IPS-NIHi11 (cell line): Measurements from ENCODE around the gene CEACAM3.

Experiments used
- DNase-seq: peaks from one replicate; pipeline ENCODE4 v3.0.0; 2012; ENCODE audit warnings: mixed read lengths, low spot score

CEACAM3 gene

DNA sequence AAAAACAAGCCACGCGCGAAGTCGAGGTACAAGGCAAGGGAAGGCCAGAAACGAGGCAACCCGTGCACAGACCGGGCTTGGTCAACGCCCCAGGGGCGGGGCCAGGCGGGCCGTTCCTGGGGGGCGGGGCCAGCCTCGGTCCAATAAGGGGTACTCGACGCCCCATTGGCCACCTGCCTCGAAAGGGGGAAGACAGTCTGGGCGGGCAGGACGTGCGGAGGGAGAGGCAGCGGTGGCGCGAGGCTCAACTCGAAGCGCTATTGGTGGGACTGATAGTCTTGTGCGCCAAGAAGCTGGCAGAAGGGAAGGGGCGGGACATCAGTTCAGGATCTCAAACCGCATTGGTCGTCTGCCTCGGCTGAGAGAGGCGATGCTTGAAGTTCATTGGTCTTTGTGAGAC is 48.2 kb downstream of the CEACAM3 start, which contains the start of gene LYPD4:
TSS of gene LYPD4 (minus strand) at position 83 of the 400 bp plus-strand sequence. CDS start 5,398 bp downstream, outside the sequence.
- peak; percentile 62 for DNase-seq

DNA sequence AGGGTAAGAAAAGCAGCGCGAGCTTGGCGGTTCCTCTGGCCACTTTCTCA is 48.4 kb downstream of the CEACAM3 start, which contains the start of gene DMRTC2:
TSS of gene DMRTC2 (plus strand) at position 42 of the 50 bp plus-strand sequence. CDS start 2,387 bp downstream, outside the sequence.
- DNase-seq, result no peak

DNA sequence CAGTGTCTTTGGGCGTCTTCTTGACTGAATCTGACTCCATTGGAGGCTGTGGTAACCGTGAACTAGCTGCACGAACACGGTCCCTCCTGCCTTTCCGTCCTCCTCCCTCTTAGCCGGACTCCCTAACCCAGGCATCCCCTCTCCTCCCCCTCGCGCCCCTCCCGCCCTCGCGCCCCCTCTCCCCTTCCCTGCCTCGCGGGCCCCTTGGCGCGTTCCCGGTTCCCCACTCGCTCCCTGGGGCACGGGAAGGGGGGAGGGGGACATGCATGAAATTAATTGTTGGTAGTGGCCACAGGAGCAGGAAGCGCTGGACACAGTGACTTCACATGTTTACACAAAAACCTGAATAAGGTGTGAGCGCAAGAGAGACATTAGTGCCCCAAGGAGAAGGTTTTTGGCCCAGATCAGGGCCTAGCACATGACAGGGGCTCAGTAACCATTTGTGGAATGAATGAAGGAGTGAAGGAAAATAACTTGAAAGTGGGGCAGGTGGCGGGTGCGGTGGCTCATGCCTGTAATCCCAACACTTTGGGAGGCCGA is 48.7 kb downstream of the CEACAM3 start:
- DNase-seq, result no peak

DNA sequence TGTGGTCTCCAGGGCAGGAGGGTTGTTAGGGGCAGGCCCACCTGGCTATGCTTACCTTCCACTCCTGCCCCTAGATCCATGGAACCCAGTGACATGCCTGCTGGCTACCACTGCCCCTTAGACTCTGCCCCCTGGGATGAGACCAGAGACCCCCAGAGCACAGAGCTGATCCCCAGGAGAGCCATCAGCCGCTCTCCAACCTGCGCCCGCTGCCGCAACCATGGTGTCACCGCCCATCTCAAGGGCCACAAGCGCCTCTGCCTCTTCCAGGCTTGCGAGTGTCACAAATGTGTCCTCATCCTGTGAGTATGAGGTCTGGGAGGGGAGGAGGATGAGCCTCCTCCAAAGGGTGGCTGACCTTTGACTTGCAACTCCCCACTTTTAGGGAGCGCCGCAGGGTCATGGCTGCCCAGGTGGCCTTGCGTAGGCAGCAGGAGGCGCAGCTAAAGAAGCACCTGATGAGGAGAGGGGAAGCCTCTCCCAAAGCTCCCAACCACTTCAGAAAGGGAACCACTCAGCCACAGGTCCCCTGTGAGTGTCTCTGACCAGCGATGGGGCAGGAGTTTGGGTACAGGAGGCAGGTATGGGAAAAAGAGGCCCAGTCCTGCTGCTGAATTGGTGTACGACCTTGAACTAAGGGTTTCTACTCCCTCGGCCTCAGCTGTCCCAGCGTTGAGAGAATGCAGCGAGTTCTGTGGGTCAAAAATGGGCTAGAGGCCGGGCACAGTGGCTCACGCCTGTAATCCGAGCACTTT is 51.1 kb downstream of the CEACAM3 start:
- DNase-seq, result no peak

DNA sequence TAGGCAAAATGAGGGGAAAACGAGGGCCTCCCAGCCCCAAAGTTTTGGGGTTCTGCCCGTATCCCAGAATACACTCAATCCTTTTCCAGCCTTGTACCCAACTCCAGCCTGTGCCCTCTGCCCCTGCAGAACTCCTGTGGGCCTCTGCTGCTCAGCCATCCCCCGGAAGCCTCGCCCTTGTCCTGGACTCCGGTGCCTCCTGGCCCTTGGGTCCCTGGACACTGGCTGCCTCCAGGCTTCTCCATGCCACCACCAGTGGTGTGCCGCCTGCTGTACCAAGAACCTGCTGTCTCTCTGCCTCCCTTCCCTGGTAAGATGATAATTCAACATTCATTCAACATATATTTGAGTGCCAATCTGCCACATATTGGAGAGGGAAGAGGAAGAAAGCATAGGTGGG is 52.3 kb downstream of the CEACAM3 start:
- DNase-seq, result no peak

DNA sequence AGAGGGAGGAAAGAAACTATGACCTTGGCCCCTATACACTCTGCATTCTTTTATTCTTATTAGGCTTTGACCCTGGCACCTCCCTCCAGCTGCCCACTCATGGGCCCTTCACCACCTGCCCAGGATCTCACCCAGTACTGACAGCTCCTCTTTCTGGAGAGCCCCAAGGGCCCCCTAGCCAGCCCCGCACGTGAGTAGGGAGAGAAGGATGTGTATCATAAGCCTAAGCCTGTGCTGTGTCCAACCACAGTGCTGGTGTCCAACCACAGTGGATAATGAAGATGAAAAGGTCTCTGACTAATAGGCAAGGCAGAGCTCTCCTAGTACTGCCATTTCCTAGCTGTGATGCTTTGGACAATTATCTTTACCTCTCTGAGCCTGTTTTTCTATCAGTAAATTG is 52.7 kb downstream of the CEACAM3 start:
- no peak for DNase-seq

DNA sequence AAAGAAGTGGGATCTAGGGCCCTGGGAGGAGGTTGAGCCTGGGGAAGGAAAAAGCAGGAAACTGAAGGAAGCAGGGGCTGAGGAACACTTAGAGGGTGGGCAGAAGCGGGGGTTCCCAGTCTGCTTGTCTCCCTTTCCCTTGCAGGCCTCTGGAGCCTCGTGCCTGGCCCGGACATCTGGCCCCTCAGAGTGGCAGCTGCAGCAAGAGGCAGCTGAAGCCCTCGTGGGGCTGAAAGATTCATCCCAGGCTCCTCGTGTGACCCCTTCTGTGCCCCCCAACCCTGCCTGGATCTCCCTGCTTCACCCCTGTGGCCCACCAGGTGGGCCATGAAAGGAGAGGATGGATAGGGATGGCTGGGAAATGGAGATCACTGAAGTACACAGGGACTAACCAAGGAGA is 54.0 kb downstream of the CEACAM3 start:
- DNase-seq, result no peak

DNA sequence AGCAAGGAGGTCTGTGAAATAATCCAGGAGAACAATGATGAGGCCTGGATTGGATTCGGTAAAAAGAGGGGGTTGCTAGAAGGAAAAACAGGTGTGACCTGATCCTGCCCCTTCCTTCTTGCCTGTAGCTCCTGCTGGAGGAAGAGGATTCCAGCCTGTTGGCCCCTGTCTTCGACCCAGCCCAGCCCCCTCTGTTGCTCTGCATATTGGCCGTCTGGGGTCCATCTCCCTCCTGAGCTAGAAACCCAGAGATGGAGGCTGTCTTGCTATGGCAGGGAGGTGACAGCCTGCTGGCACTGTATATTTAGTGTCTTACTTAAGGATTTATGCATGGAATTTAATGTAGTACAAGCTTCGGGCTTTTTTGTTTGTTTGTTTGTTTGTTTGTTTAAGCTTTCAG is 55.1 kb downstream of the CEACAM3 start:
- no peak for DNase-seq

DNA sequence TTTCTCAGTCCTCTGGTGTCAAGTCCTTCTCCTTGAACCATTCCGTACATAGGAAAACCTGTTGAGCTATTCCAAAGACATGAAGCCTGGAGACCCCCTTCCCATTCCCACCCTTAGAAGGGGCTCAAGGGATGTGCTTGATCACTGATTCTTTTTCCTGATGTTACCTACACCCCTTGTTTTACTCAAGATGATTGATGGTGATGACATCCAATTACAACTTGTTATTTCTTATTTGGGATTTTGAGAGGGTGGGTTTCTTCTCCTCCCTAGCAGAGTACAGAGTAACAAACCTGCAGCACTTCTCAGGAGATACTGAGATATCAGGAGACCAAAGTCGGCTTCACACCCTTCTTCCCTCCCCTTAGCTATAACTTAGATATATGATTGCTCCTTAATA is 57.0 kb downstream of the CEACAM3 start:
- no peak for DNase-seq

DNA sequence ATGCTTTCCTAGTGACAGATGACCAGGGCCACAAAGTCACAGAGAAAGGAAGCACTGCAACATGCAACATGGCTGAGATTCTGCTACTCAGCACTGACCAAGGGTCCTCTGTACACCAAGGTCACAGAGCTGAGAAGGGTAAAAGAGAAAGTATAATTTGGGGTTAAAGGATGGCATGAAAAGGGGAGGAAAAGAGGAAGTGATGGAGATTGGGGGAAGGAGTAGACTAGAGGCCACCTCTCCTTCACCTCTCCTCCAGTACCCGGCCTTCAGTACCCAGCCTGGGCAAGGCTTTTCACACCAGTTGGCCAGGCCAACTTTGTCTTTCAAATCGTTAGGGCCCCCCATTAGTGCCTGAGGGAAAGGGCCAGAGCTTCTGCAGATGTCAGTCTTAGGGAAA is 57.4 kb downstream of the CEACAM3 start:
- no peak for DNase-seq

DNA sequence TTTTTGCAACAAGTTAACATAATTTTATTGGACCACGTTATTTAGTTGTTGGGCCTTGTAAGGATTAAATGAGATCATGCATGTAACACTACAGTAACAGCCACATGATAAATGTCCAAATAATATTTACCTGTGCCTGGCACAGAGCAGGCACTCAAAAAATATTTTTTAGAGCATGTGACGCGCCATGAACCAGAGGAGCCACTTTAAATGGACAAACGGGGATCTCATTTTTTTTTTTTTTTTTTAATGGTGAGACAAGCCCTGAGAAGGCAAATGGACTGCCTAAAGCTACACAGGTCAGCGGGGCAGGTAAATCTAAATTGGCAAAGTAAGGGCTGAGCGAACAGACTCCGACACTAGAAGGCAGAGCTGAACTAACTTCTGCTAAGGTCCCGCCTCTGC is 62.8 kb downstream of the CEACAM3 start:
- DNase-seq, result no peak

DNA sequence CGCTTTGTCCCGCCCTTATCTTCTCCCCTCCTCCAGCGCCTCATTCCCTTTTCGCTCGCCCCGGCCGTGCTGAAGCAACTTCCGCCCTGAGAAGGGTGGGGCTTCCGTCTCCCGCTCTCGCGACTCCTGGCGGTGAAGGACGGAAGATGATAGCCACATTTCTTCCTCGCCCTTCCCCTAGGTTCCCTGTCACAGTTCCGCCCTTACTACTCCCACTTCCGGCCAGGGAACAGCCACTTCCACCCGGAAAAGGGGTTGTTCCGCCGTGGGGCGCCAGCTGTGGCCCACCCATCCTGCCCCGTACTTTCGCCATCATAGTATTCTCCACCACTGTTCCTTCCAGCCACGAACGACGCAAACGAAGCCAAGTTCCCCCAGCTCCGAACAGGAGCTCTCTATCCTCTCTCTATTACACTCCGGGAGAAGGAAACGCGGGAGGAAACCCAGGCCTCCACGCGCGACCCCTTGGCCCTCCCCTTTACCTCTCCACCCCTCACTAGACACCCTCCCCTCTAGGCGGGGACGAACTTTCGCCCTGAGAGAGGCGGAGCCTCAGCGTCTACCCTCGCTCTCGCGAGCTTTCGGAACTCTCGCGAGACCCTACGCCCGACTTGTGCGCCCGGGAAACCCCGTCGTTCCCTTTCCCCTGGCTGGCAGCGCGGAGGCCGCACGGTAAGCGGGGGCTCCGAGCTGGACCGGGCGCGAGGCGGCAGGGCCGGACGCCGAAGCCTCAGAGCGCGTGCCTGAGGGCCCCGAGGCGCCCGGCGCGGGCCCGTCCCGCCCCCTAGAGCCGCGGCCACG is 63.4 kb downstream of the CEACAM3 start, which contains the start of gene RPS19:
TSS of gene RPS19 (plus strand) at position 638 of the 801 bp plus-strand sequence. CDS start 520 bp downstream, outside the sequence.
- peak; percentile 96 for DNase-seq

DNA sequence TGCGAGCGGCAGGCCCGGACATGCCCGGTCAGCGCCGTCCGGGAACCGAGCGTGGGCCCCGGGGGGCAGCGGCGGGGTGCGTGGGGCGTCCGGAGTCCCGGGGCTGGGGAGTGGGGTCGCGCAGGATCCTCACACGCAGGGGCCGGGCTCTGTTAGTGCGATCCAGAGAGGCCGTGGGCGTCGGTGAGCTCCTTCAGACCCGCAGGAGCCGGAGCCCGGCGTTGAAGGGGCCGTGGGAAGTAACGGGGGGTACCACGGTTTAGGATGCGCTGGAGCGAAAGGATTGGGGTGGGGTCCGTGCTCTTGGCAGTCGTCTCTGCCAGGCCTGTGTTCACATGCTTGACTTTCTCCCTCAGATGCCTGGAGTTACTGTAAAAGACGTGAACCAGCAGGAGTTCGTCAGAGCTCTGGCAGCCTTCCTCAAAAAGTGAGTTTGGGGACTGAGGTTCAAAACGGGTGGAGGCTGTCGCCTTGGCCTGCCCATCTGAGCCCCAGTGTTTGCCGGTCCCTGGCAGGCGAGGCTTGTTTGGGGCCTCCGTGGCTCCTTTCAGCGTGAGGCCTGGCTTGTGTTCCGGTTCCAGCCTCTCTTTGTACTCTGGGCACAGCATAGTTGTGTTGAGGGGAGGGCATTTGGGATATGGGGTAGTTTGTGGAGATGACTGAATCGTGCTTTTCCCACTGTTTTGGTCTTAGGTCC is 64.2 kb downstream of the CEACAM3 start:
- no peak for DNase-seq
